ENCODE data around the gene EPAS1. TPM values are rescaled to one million over a fixed set of nuclear protein-coding genes. Genes with fewer than 3 reads are reported as not detected.

The EPAS1 gene
- total and polyA plus RNA-seq, 2 of the 13 experiments (the other 11 are each of a cell fraction or from before 2014, with no cell fraction given) = 47.1 to 182 TPM

GRCh38 chr2:46339676-46340459 lies 42.7 kb downstream of the EPAS1 start (continued):
- TF ChIP-seq, protein P1, sequence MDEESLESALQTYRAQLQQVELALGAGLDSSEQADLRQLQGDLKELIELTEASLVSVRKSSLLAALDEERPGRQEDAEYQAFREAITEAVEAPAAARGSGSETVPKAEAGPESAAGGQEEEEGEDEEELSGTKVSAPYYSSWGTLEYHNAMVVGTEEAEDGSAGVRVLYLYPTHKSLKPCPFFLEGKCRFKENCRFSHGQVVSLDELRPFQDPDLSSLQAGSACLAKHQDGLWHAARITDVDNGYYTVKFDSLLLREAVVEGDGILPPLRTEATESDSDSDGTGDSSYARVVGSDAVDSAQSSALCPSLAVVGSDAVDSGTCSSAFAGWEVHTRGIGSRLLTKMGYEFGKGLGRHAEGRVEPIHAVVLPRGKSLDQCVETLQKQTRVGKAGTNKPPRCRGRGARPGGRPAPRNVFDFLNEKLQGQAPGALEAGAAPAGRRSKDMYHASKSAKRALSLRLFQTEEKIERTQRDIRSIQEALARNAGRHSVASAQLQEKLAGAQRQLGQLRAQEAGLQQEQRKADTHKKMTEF (CRISPR knock-in tag; IDR thresholded peaks at IDR 0.05) = 0 out of 2 replicates have a peak, but pooled peaks have one; percentile 5
- TF ChIP-seq CEBPG (CRISPR knock-in tag; IDR thresholded peaks at IDR 0.05) (peak; percentile 55; the same call in 1 of the 2 replicates), ZNF776 (CRISPR knock-in tag; IDR thresholded peaks at IDR 0.05) (no peak), KAT8 (CRISPR knock-in tag; IDR thresholded peaks at IDR 0.05) (0 out of 2 replicates have a peak, but pooled peaks have one; percentile 14), ARID5B (CRISPR knock-in tag; IDR thresholded peaks at IDR 0.05) (peak; percentile 56; the same call in 1 of the 2 replicates), ZNF556 (CRISPR knock-in tag; IDR thresholded peaks at IDR 0.05; ENCODE audit: borderline replicate concordance) (peak; percentile 58; the same call in 1 of the 2 replicates), SPEN (CRISPR knock-in tag; IDR thresholded peaks at IDR 0.05; ENCODE audit: low read depth) (no peak)
- TF ChIP-seq, protein P2, sequence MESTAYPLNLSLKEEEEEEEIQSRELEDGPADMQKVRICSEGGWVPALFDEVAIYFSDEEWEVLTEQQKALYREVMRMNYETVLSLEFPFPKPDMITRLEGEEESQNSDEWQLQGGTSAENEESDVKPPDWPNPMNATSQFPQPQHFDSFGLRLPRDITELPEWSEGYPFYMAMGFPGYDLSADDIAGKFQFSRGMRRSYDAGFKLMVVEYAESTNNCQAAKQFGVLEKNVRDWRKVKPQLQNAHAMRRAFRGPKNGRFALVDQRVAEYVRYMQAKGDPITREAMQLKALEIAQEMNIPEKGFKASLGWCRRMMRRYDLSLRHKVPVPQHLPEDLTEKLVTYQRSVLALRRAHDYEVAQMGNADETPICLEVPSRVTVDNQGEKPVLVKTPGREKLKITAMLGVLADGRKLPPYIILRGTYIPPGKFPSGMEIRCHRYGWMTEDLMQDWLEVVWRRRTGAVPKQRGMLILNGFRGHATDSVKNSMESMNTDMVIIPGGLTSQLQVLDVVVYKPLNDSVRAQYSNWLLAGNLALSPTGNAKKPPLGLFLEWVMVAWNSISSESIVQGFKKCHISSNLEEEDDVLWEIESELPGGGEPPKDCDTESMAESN (CRISPR knock-in tag; conservative IDR thresholded peaks at IDR 0.05) = no peak
- TF ChIP-seq, protein P3, sequence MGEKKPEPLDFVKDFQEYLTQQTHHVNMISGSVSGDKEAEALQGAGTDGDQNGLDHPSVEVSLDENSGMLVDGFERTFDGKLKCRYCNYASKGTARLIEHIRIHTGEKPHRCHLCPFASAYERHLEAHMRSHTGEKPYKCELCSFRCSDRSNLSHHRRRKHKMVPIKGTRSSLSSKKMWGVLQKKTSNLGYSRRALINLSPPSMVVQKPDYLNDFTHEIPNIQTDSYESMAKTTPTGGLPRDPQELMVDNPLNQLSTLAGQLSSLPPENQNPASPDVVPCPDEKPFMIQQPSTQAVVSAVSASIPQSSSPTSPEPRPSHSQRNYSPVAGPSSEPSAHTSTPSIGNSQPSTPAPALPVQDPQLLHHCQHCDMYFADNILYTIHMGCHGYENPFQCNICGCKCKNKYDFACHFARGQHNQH (CRISPR knock-in tag; IDR thresholded peaks at IDR 0.05) = peak; percentile 61; the same call in 1 of the 2 replicates
- TF ChIP-seq, protein P4, sequence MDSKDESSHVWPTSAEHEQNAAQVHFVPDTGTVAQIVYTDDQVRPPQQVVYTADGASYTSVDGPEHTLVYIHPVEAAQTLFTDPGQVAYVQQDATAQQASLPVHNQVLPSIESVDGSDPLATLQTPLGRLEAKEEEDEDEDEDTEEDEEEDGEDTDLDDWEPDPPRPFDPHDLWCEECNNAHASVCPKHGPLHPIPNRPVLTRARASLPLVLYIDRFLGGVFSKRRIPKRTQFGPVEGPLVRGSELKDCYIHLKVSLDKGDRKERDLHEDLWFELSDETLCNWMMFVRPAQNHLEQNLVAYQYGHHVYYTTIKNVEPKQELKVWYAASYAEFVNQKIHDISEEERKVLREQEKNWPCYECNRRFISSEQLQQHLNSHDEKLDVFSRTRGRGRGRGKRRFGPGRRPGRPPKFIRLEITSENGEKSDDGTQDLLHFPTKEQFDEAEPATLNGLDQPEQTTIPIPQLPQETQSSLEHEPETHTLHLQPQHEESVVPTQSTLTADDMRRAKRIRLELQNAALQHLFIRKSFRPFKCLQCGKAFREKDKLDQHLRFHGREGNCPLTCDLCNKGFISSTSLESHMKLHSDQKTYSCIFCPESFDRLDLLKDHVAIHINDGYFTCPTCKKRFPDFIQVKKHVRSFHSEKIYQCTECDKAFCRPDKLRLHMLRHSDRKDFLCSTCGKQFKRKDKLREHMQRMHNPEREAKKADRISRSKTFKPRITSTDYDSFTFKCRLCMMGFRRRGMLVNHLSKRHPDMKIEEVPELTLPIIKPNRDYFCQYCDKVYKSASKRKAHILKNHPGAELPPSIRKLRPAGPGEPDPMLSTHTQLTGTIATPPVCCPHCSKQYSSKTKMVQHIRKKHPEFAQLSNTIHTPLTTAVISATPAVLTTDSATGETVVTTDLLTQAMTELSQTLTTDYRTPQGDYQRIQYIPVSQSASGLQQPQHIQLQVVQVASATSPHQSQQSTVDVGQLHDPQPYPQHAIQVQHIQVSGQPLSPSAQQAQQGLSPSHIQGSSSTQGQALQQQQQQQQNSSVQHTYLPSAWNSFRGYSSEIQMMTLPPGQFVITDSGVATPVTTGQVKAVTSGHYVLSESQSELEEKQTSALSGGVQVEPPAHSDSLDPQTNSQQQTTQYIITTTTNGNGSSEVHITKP (CRISPR knock-in tag; IDR thresholded peaks at IDR 0.05; ENCODE audit: low read depth) = no peak
- TF ChIP-seq, protein P5, sequence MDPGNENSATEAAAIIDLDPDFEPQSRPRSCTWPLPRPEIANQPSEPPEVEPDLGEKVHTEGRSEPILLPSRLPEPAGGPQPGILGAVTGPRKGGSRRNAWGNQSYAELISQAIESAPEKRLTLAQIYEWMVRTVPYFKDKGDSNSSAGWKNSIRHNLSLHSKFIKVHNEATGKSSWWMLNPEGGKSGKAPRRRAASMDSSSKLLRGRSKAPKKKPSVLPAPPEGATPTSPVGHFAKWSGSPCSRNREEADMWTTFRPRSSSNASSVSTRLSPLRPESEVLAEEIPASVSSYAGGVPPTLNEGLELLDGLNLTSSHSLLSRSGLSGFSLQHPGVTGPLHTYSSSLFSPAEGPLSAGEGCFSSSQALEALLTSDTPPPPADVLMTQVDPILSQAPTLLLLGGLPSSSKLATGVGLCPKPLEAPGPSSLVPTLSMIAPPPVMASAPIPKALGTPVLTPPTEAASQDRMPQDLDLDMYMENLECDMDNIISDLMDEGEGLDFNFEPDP (CRISPR knock-in tag; conservative IDR thresholded peaks at IDR 0.05) = 0 out of 2 replicates have a peak, but pooled peaks have one; percentile 59
